ENCODE results near the gene CHCHD6.

DNA sequence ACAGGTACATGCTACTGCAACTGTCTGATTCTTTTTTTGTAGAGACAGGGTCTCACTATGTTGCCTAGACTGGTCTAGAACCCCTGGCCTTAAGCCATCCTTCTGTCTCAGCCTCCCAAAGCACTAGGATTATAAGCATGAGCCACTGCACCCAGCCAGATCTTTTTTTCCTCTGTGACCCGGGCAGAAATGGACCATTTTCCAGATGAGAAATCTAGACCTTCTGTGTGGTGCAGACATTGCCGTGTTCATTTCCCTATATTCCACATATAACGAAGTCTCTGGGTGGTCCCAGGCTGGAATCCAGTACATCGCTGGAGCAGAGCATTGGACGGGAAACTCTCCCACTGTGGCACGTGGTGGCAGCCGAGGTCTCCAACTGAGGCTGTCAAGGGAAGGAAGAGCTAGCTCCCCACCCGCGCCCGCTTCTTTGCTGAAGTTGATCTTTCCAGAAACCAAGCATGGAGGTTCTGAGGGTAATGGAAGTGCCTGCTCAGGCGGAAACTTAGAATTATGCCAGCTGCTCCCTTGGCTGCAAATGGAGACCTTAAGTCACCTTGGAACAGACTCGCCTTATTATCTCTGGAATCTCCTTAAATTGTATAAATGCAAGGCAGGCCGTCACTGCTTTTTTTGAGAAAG lies 26.1 kb upstream of the CHCHD6 start:
- TF ChIP-seq, protein P1, sequence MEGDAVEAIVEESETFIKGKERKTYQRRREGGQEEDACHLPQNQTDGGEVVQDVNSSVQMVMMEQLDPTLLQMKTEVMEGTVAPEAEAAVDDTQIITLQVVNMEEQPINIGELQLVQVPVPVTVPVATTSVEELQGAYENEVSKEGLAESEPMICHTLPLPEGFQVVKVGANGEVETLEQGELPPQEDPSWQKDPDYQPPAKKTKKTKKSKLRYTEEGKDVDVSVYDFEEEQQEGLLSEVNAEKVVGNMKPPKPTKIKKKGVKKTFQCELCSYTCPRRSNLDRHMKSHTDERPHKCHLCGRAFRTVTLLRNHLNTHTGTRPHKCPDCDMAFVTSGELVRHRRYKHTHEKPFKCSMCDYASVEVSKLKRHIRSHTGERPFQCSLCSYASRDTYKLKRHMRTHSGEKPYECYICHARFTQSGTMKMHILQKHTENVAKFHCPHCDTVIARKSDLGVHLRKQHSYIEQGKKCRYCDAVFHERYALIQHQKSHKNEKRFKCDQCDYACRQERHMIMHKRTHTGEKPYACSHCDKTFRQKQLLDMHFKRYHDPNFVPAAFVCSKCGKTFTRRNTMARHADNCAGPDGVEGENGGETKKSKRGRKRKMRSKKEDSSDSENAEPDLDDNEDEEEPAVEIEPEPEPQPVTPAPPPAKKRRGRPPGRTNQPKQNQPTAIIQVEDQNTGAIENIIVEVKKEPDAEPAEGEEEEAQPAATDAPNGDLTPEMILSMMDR (IDR thresholded peaks at IDR 0.05) = no peak
- no peak for TF ChIP-seq ZFX (IDR thresholded peaks at IDR 0.05; ENCODE audit: borderline replicate concordance)
